HCT116 (cell line): ENCODE results near the gene COQ8B. TPM values are rescaled to one million over a fixed set of nuclear protein-coding genes. Genes with fewer than 3 reads are reported as not detected.
"Not testable (repeated sequence)": the region's sequence is repeated elsewhere in the genome, so short reads cannot be mapped to it uniquely, and the experiment has no call there.

Source experiments
- ATAC-seq: fragments of 200-7000 bp; cut with Tn5 transposase; 2 replicates; pipeline ENCODE4 v1.9.1; 2020; ENCODE audit warnings: mild to moderate bottlenecking, moderate library complexity
- BruUV-seq: library from RNA; stranded (reverse); fragments of 400-500 nt; replicated peaks from 2 replicates; lab custom pipeline; 2021; lab: Mats Ljungman, UMichigan
- CTCF ChIA-PET: fragments of 300-600 bp; sonication (Branson Sonifier 250); formaldehyde crosslinking; loops from one replicate; lab custom pipeline; 2021; ENCODE audit warnings: antibody characterized with exemption; lab: Charles Lee
- POLR2A ChIA-PET: fragments of 300-600, 350-600 bp; sonication (Branson Sonifier 250); formaldehyde crosslinking; loops from one replicate; lab custom pipeline; 2021; ENCODE audit warnings: antibody characterized with exemption; lab: Charles Lee
- RAD21 ChIA-PET, 2 experiments: fragments of 300-600 bp; sonication (Branson Sonifier 250); formaldehyde crosslinking; loops; one replicate each; lab custom pipeline; 2023; ENCODE audit warnings: low total read pairs in 2 of 2; ENCODE audit not compliant: uncharacterized antibody in 2 of 2, unreplicated experiment in 2 of 2, low non-redundant PET in 1 of 2; lab: Charles Lee
- DNase-seq: peaks from one replicate; pipeline ENCODE4 v3.0.0-alpha.2; 2010; ENCODE audit warnings: low read depth, low spot score
- H2AFZ ChIP-seq: fragments of 200-600 bp; shearing (Covaris generic), sonication (generic); 2 replicates; pipeline ENCODE4 v1.6.1; 2017; ENCODE audit warnings: low read depth, mixed run types, mixed read lengths, antibody characterized with exemption, low read length; ENCODE audit not compliant: poor library complexity, severe bottlenecking
- H3K27ac ChIP-seq: 2 replicates; pipeline ENCODE4 v1.5.1; 2012; ENCODE audit warnings: low read depth, low read length
- H3K27me3 ChIP-seq: fragments of 200-600 bp; sonication (generic); 2 replicates; pipeline ENCODE4 v1.6.1; 2016; ENCODE audit warnings: mixed run types, low read length, mixed read lengths; ENCODE audit not compliant: insufficient read depth
- H3K36me3 ChIP-seq, 2 experiments: fragments of 200-500 bp in 1 of 2; fragments of 200-600 bp in 1 of 2; sonication (Bioruptor generic) in 1 of 2; sonication (generic) in 1 of 2; 2 replicates each; pipeline versions ENCODE4 v1.5.1 to v1.6.1; 2014 to 2016; ENCODE audit warnings: low read length in 2 of 2, inconsistent platforms in 1 of 2, mixed read lengths in 1 of 2, mixed run types in 1 of 2; ENCODE audit not compliant: insufficient read depth in 2 of 2, control insufficient read depth in 1 of 2
- H3K4me1 ChIP-seq, 2 experiments: fragments of 200-600 bp in 1 of 2; sonication (generic) in 1 of 2; 2 replicates each; pipeline versions ENCODE4 v1.5.1 to v1.6.1; 2012 to 2017; ENCODE audit warnings: low read length in 2 of 2, inconsistent platforms in 1 of 2, mild to moderate bottlenecking in 1 of 2, mixed read lengths in 1 of 2, mixed run types in 1 of 2, moderate library complexity in 1 of 2; ENCODE audit not compliant: insufficient read depth in 2 of 2, control insufficient read depth in 1 of 2
- H3K4me2 ChIP-seq: fragments of 200-600 bp; sonication (generic); 2 replicates; pipeline ENCODE4 v1.6.1; 2017; ENCODE audit warnings: mixed run types, low read length, mixed read lengths
- H3K4me3 ChIP-seq, 2 experiments: fragments of 200-600 bp in 1 of 2; sonication (generic) in 1 of 2; replicated peaks in 1 of 2; 2 replicates each; pipeline ENCODE4 v1.5.1; 2011 to 2016; ENCODE audit warnings: low read length in 2 of 2, control low read depth in 1 of 2, low read depth in 1 of 2, mild to moderate bottlenecking in 1 of 2, mixed read lengths in 1 of 2, mixed run types in 1 of 2
- H3K79me2 ChIP-seq: fragments of 200-600 bp; sonication (generic); 2 replicates; pipeline ENCODE4 v1.6.1; 2017; ENCODE audit warnings: mild to moderate bottlenecking, mixed run types, low read length, moderate library complexity, mixed read lengths; ENCODE audit not compliant: insufficient read depth
- H3K9ac ChIP-seq: fragments of 200-600 bp; sonication (generic); 2 replicates; pipeline ENCODE4 v1.6.1; 2016; ENCODE audit warnings: low read length, mixed read lengths
- H3K9me2 ChIP-seq: fragments of 200-600 bp; sonication (generic), shearing (Covaris generic); 2 replicates; pipeline ENCODE4 v1.6.1; 2017; ENCODE audit warnings: mixed run types, mild to moderate bottlenecking, moderate library complexity; ENCODE audit not compliant: insufficient read depth
- H3K9me3 ChIP-seq, 2 experiments: fragments of 200-500 bp in 1 of 2; fragments of 200-600 bp in 1 of 2; sonication (Bioruptor generic) in 1 of 2; sonication (generic) in 1 of 2; 2 replicates each; pipeline ENCODE4 v1.6.1; 2014 to 2017; ENCODE audit warnings: low read length in 2 of 2, mixed read lengths in 2 of 2, inconsistent platforms in 1 of 2, low read depth in 1 of 2, mild to moderate bottlenecking in 1 of 2, mixed run types in 1 of 2, moderate library complexity in 1 of 2; ENCODE audit not compliant: control insufficient read depth in 1 of 2, insufficient read depth in 1 of 2
- H4K20me1 ChIP-seq: fragments of 200-600 bp; sonication (generic), shearing (Covaris generic); 2 replicates; pipeline ENCODE4 v1.6.1; 2017; ENCODE audit warnings: mixed run types, mild to moderate bottlenecking, moderate library complexity; ENCODE audit not compliant: insufficient read depth
- JUND ChIP-seq: IDR thresholded peaks from 2 replicates; pipeline ENCODE4 v1.6.1; 2012
- RAD21 ChIP-seq: IDR thresholded peaks from 2 replicates; pipeline ENCODE4 v1.6.1; 2012; ENCODE audit warnings: low read depth, mild to moderate bottlenecking
- intact Hi-C: fragments of 100-400 bp; cut with micrococcal nuclease; formaldehyde crosslinking; loops from 2 replicates; pipeline ENCODE4 v1.10.0; 2022
- total RNA-seq: library from RNA; stranded (reverse); gene quantifications from one replicate; pipeline ENCODE4 v1.2.1, GENCODE V29; 2021; ENCODE audit not compliant: unreplicated experiment

The COQ8B gene
- total RNA-seq, 1 experiment from 2014 or later, result 47.1 TPM

- no peaks in the 10 kb centered on the region for H4K20me1 ChIP-seq
- intact Hi-C loops, result no loop called here
- no peaks in the 10 kb centered on the region for H3K36me3 ChIP-seq
- DNase-seq, result no peak
- no peak overlapping the region for H2AFZ ChIP-seq
- H3K4me3 ChIP-seq, result no peak overlapping the region
- BruUV-seq, result no TSS peak
- ChIA-PET RAD21 (no interaction called here), CTCF (no interaction called here)
- no peaks in the 10 kb centered on the region for H3K27me3 ChIP-seq
- H3K9me2 ChIP-seq, result no peaks in the 10 kb centered on the region
- no peaks in the 10 kb centered on the region for H3K9me3 ChIP-seq
- H3K9ac ChIP-seq, result no peak overlapping the region
- TF ChIP-seq JUND (no peak), RAD21 (no peak)
- TF ChIP-seq, all 23 proteins: peak for 0
- Histone ChIP-seq H3K27ac (no peak overlapping the region), H3K4me2 (no peak overlapping the region), H3K4me1 (peaks cover 13 to 16% of the 10 kb centered on the region in 2 experiments), H3K79me2 (no peaks in the 10 kb centered on the region)
- POLR2A ChIA-PET, result no interaction called here
- no peak for ATAC-seq
Measured at GRCh38 chr19:40650749-40651305, 65.9 kb downstream of the COQ8B start.

GRCh38 chr19:40649903-40650675, 66.6 kb downstream of the COQ8B start:
- H3K27ac ChIP-seq, H3K9me3 ChIP-seq, BruUV-seq, H3K27me3 ChIP-seq, H3K4me2 ChIP-seq, H3K9me2 ChIP-seq, intact Hi-C loops, DNase-seq, H3K4me3 ChIP-seq, H3K79me2 ChIP-seq, H3K9ac ChIP-seq, H3K36me3 ChIP-seq, H4K20me1 ChIP-seq, CTCF ChIA-PET, H2AFZ ChIP-seq, POLR2A ChIA-PET, RAD21 ChIA-PET: not testable (repeated sequence)
- peak; percentile 38; the same call in 1 of the 2 replicates for ATAC-seq
- peaks cover 19 to 20% of the 10 kb centered on the region in 2 experiments for H3K4me1 ChIP-seq
